Measurements from ENCODE around the gene SRGAP3. TPM values are rescaled to one million over a fixed set of nuclear protein-coding genes. Genes with fewer than 3 reads are reported as not detected.

SRGAP3 gene
- total RNA-seq, 2 experiments from 2014 or later, result 1.2 to 1.5 TPM

- no peak for ATAC-seq
- POLR2A ChIA-PET, result no interaction called here
Observed at GRCh38 chr3:9167222-9167621, 82.2 kb downstream of the SRGAP3 start.

GRCh38 chr3:9165421-9165820 lies 84.0 kb downstream of the SRGAP3 start:
- H3K4me1 Mint-ChIP-seq, result no peaks in the 10 kb centered on the region
- H3K36me3 Mint-ChIP-seq (ENCODE audit: low read depth), result no peaks in the 10 kb centered on the region
- ChIA-PET CTCF (no interaction called here), POLR2A (no interaction called here)
- no peak for ATAC-seq
- DNase-seq, result no peak
- no peaks in the 10 kb centered on the region for H3K27me3 Mint-ChIP-seq
- H3K27ac Mint-ChIP-seq, result no peak overlapping the region
- intact Hi-C loops (cut with DNase I, micrococcal nuclease), result loop anchor here (5.0 kb wide), 1 partner anchor 137 kb away; no protein-coding TSS in a partner anchor
- H3K9me3 Mint-ChIP-seq (ENCODE audit: low read depth), result no peaks in the 10 kb centered on the region
- H3K4me3 Mint-ChIP-seq, result no peak overlapping the region

More at GRCh38 chr3:9167222-9167621, 82.2 kb downstream of the SRGAP3 start:
- Mint-ChIP-seq H3K27me3 (no peaks in the 10 kb centered on the region), H3K36me3 (ENCODE audit: low read depth) (no peaks in the 10 kb centered on the region), H3K27ac (no peak overlapping the region), H3K4me1 (no peaks in the 10 kb centered on the region), H3K4me3 (no peak overlapping the region), H3K9me3 (ENCODE audit: low read depth) (no peaks in the 10 kb centered on the region)
- CTCF ChIA-PET, result interaction anchor here (1.5 kb wide), 1 partner anchor 136 kb away, joined by 4 read pairs; no protein-coding TSS in a partner anchor
- intact Hi-C loops (cut with DNase I, micrococcal nuclease), result loop anchor here (5.0 kb wide), 1 partner anchor 135 kb away; no protein-coding TSS in a partner anchor
- no peak for DNase-seq

- ATAC-seq (no peak), DNase-seq (no peak)
- intact Hi-C loops (cut with DNase I, micrococcal nuclease), result no loop called here
- CTCF ChIA-PET, result interaction anchor here (0.6 kb wide), 1 partner anchor 15 kb away, joined by 4 read pairs; no protein-coding TSS in a partner anchor
- Mint-ChIP-seq H3K27ac (no peak overlapping the region), H3K27me3 (no peaks in the 10 kb centered on the region), H3K4me3 (no peak overlapping the region), H3K9me3 (ENCODE audit: low read depth) (no peaks in the 10 kb centered on the region), H3K36me3 (ENCODE audit: low read depth) (no peaks in the 10 kb centered on the region), H3K4me1 (no peaks in the 10 kb centered on the region)
- POLR2A ChIA-PET, result no interaction called here
Observed at GRCh38 chr3:9163289-9163688, 86.2 kb downstream of the SRGAP3 start.

- ChIA-PET CTCF (no interaction called here), POLR2A (no interaction called here)
- H3K4me1 Mint-ChIP-seq, result no peaks in the 10 kb centered on the region
- H3K36me3 Mint-ChIP-seq (ENCODE audit: low read depth), result no peaks in the 10 kb centered on the region
- H3K27ac Mint-ChIP-seq, result no peak overlapping the region
- H3K4me3 Mint-ChIP-seq, result no peak overlapping the region
- ATAC-seq (no peak), DNase-seq (no peak)
- no peaks in the 10 kb centered on the region for H3K27me3 Mint-ChIP-seq
- H3K9me3 Mint-ChIP-seq (ENCODE audit: low read depth), result no peaks in the 10 kb centered on the region
- intact Hi-C loops (cut with DNase I, micrococcal nuclease), result no loop called here
Observed at GRCh38 chr3:9161811-9162210, 87.6 kb downstream of the SRGAP3 start.

GRCh38 chr3:9161298-9161697 lies 88.1 kb downstream of the SRGAP3 start:
- DNase-seq (no peak), ATAC-seq (no peak)
- Mint-ChIP-seq H3K27ac (no peak overlapping the region), H3K4me3 (no peak overlapping the region), H3K4me1 (no peaks in the 10 kb centered on the region), H3K36me3 (ENCODE audit: low read depth) (no peaks in the 10 kb centered on the region), H3K27me3 (no peaks in the 10 kb centered on the region), H3K9me3 (ENCODE audit: low read depth) (no peaks in the 10 kb centered on the region)
- POLR2A ChIA-PET, result no interaction called here
- CTCF ChIA-PET, result no interaction called here
- intact Hi-C loops (cut with DNase I, micrococcal nuclease), result no loop called here

- Mint-ChIP-seq H3K4me1 (no peaks in the 10 kb centered on the region), H3K27ac (no peak overlapping the region), H3K36me3 (ENCODE audit: low read depth) (no peaks in the 10 kb centered on the region), H3K27me3 (no peaks in the 10 kb centered on the region), H3K9me3 (ENCODE audit: low read depth) (no peaks in the 10 kb centered on the region), H3K4me3 (no peak overlapping the region)
- ATAC-seq, result no peak
- CTCF ChIA-PET, result no interaction called here
- POLR2A ChIA-PET, result no interaction called here
- no peak for DNase-seq
- intact Hi-C loops (cut with DNase I, micrococcal nuclease), result no loop called here
Observed at GRCh38 chr3:9158865-9159630, 90.4 kb downstream of the SRGAP3 start.

GRCh38 chr3:9157651-9158362 lies 91.6 kb downstream of the SRGAP3 start:
- no peak overlapping the region for H3K27ac Mint-ChIP-seq
- ATAC-seq, result no peak
- CTCF ChIA-PET, result no interaction called here

GRCh38 chr3:9156604-9157003 lies 92.8 kb downstream of the SRGAP3 start:
- Mint-ChIP-seq H3K27ac (no peak overlapping the region), H3K27me3 (no peaks in the 10 kb centered on the region), H3K9me3 (ENCODE audit: low read depth) (peaks cover 4% of the 10 kb centered on the region), H3K4me1 (no peaks in the 10 kb centered on the region), H3K36me3 (ENCODE audit: low read depth) (peaks cover under 1% of the 10 kb centered on the region), H3K4me3 (no peak overlapping the region)
- DNase-seq, result no peak
- ATAC-seq, result no peak
- ChIA-PET POLR2A (no interaction called here), CTCF (no interaction called here)
- intact Hi-C loops (cut with DNase I, micrococcal nuclease), result no loop called here

More at GRCh38 chr3:9157651-9158362, 91.6 kb downstream of the SRGAP3 start:
- intact Hi-C loops (cut with DNase I, micrococcal nuclease), result no loop called here
- H3K9me3 Mint-ChIP-seq (ENCODE audit: low read depth), result no peaks in the 10 kb centered on the region
- no peak for DNase-seq
- no peaks in the 10 kb centered on the region for H3K36me3 Mint-ChIP-seq (ENCODE audit: low read depth)
- POLR2A ChIA-PET, result no interaction called here
- no peaks in the 10 kb centered on the region for H3K27me3 Mint-ChIP-seq
- no peak overlapping the region for H3K4me3 Mint-ChIP-seq
- H3K4me1 Mint-ChIP-seq, result no peaks in the 10 kb centered on the region

GRCh38 chr3:9155028-9155427 lies 94.4 kb downstream of the SRGAP3 start:
- POLR2A ChIA-PET, result no interaction called here

GRCh38 chr3:9153904-9154619 lies 95.4 kb downstream of the SRGAP3 start:
- no peak overlapping the region for H3K27ac Mint-ChIP-seq
- H3K4me1 Mint-ChIP-seq, result no peaks in the 10 kb centered on the region
- ATAC-seq (no peak), DNase-seq (no peak)
- no peak overlapping the region for H3K4me3 Mint-ChIP-seq
- peaks cover 17% of the 10 kb centered on the region for H3K9me3 Mint-ChIP-seq (ENCODE audit: low read depth)
- H3K27me3 Mint-ChIP-seq, result no peaks in the 10 kb centered on the region
- ChIA-PET POLR2A (interaction anchor here (0.7 kb wide), 1 partner anchor 182 kb away, joined by 7 read pairs; no protein-coding TSS in a partner anchor), CTCF (interaction anchor here (0.6 kb wide), 2 partner anchors 14 to 148 kb away, joined by 3 to 4 read pairs; no protein-coding TSS in a partner anchor)
- intact Hi-C loops (cut with DNase I, micrococcal nuclease), result no loop called here
- peaks cover 4% of the 10 kb centered on the region for H3K36me3 Mint-ChIP-seq (ENCODE audit: low read depth)

More at GRCh38 chr3:9155028-9155427, 94.4 kb downstream of the SRGAP3 start:
- Mint-ChIP-seq H3K9me3 (ENCODE audit: low read depth) (peaks cover 15% of the 10 kb centered on the region), H3K27ac (no peak overlapping the region), H3K4me1 (no peaks in the 10 kb centered on the region), H3K27me3 (no peaks in the 10 kb centered on the region), H3K4me3 (no peak overlapping the region), H3K36me3 (ENCODE audit: low read depth) (peaks cover 4% of the 10 kb centered on the region)
- ATAC-seq, result no peak
- intact Hi-C loops (cut with DNase I, micrococcal nuclease), result no loop called here
- CTCF ChIA-PET, result no interaction called here
- no peak for DNase-seq

- Mint-ChIP-seq H3K9me3 (ENCODE audit: low read depth) (peaks cover 17% of the 10 kb centered on the region), H3K27me3 (no peaks in the 10 kb centered on the region), H3K27ac (no peak overlapping the region), H3K36me3 (ENCODE audit: low read depth) (peaks cover 4% of the 10 kb centered on the region), H3K4me1 (no peaks in the 10 kb centered on the region), H3K4me3 (no peak overlapping the region)
- intact Hi-C loops (cut with DNase I, micrococcal nuclease), result no loop called here
- ATAC-seq (no peak), DNase-seq (no peak)
- POLR2A ChIA-PET, result no interaction called here
- CTCF ChIA-PET, result no interaction called here
Observed at GRCh38 chr3:9151240-9151639, 98.2 kb downstream of the SRGAP3 start.

Measured in activated CD4-positive, alpha-beta T cell treated with anti-CD3 and anti-CD28 coated beads for 36 hours (primary cell).